HG03378 (cell line): ENCODE measurements around the gene NINJ2.
"Not testable (repeated sequence)": the region's sequence is repeated elsewhere in the genome, so short reads cannot be mapped to it uniquely, and the experiment has no call there.

Source experiments
- ATAC-seq: cut with Tn5 transposase; IDR thresholded peaks from one replicate; pipeline ENCODE4 v1.9.1; 2021; ENCODE audit warnings: mild to moderate bottlenecking, moderate library complexity; ENCODE audit not compliant: unreplicated experiment

Gene NINJ2

DNA sequence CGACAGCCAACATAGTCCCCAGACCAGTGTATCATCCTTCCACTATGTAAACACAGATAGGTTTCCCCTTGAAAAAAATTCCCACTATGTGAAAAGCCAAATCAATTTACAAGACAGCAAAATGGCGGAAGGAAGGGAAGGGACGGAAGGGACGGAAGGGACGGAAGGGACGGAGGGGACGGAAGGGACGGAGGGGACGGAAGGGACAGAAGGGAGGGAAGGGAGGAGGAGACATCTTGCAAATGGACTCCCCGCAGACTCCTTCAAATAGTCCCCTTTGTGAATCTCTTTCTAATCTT is 75.3 kb downstream of the NINJ2 start:
- no peak for ATAC-seq

DNA sequence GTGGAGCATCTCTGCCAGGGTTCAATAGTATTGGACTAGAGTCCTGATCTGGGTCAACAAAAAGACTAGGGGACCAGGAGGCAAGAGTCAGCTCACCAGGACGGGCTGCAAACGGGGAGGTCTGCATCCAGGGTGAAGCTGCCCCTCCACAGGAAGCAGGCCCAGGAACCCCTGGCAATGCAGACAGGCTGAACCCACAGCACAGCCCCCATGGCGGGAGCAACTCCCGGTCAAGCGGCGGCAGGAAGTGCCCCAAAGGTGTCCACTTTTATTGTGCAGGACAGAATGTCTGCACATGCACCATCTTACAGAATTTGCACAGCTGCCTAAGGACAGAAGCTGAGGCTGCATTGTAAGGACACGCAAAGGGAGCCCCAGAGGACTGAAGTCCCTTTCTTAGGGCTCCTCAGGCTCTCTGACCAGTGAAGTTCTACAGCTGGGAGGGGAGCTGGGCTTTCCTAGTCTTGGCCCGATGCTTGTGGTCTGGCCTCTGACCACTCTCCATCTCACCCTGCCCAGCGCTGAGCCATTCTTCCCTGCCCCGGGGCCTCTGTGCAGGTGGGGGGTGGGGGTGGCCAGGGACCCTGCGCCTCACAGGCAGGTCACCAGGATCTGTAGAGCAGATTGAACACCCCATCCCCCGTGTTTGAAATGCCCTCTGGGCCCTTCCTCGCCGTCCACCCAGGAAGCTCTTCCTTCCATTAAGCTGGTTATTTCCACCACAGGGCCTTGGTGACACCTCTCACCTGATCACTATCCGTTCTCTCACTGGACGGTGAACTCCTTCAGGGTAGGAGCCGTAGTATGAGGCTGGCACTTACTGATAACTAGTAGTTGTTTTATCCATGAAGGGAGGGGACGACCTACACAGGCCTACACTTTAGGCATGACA is 75.9 kb downstream of the NINJ2 start:
- ATAC-seq: no peak

DNA sequence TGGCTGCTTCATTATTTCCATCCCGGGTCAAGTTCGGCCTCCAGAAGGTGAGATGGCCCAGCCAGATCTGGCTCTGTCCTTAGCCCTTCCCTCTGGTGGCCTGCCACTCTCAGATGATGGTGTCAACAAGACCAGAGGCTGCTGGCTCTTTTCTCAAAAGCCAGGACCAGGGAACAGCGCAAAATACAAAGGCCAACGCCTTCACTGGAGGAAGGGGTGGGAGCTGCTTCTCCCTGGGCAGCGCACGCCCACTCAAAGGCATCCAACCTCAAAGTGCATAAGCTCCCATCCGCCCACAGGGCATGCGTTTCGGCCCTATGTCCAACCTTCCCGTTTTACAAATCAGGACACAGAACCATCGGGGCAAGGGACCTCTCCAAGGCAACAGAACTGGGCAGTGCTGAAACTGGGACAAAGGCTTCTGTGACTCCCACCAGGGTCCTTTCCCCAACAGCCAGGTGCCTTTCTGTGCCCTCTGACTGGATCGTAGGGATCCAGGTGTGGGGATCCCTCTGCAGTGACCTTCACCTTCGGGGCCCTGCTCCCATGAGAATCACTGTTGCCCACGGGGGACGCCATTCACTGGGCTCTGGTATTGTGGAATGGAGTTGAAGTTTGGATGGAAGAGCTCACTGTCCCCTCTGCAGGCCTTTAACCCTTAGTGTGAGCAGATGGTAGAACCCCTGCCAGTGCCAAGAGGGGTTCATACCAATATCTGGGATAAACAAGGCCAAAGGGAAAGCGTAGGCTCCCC is 76.8 kb downstream of the NINJ2 start:
- ATAC-seq: no peak

DNA sequence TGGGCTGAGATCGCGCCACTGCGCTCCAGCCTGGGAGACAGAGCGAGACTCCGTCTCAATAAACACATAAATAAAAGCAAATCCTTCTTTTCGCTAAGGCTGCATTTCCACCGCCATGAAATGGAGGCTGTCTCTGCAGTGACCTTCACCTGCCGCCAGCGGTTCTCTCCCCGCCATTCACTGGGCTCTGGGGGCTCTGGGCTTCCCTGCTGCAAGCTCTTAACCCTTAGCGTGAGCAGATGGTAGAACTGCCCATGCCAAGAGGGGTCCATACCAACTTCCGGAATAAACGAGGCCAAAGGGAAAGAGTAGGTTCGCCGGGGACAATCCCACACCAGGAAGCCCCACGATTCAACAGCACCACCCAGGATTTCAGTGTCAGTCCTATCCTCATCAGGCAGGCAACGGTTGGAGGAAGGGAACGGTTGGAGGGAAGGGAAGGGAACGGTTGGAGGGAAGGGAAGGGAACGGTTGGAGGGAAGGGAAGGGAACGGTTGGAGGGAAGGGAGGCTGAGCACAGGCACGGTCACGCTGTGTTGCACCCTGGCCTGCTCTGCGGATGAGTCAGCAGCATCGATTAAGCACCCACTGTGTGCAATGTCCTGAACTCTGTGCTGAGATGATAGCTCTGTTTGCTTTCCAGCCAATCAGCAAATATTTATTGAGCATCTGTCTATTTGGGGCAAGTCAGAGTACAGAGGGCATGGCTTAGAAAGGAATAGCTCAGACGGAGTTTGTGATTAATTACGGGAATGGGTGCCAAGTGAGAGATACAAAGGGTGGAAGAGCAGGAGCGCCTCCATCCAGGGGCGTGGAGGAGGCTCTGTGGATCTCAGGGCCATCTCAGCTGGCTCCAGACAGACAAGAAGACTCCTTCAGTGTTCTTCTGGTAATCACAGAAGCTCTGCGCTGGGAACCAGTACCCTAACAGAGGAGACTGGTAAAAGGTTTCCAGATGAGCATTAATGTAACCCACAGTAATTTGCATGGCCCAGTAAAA is 77.9 kb downstream of the NINJ2 start:
- no peak for ATAC-seq

DNA sequence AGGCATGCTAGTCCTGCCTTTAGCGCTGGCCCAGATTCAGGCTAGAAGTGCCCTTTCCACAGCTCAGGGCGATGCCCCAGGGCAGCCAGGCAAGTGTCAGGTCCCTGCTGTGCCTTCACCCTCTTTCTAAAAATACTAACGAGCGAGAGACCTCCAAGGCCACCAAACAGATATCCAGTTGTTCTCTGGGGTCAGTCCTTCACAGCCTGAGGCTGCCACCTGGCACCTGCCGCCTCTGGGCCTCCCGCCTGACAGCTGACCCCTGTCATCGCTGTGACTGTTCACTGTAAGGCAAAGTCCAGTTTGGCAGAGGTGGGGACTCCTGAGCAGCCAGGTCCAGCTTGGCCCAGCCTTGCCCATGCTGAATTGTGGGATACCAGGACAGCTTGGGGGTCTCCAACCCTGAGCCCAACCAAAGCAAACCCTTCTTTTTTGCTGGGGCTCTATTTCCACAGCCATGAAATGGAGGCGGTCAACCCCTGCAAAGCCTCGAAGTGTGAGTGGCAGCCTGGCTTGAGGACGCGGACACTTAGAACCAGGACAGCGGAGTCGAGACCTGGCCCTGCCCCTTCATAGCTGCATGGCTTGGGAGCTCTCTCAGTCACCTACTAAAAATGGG is 79.9 kb downstream of the NINJ2 start:
- no peak for ATAC-seq

DNA sequence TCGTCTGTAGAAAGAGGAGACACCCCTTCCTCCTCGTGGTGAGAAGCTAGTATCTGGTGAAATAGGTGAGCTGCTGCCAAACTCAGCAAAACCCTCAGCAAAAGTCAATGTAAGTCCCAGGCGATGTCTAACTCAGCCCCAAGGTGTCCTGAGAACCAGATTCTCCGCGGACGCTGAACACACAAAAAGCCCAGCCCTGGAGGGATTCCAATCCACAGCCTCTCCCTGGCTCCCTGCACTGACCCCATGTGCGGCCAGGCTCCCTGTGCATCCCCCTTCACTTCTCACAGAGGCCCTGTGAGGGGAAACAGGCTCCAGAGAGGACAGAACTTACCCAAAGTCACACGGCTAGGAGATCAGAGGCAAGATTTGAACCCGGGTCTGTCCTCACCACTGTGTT is 81.5 kb downstream of the NINJ2 start:
- no peak for ATAC-seq

DNA sequence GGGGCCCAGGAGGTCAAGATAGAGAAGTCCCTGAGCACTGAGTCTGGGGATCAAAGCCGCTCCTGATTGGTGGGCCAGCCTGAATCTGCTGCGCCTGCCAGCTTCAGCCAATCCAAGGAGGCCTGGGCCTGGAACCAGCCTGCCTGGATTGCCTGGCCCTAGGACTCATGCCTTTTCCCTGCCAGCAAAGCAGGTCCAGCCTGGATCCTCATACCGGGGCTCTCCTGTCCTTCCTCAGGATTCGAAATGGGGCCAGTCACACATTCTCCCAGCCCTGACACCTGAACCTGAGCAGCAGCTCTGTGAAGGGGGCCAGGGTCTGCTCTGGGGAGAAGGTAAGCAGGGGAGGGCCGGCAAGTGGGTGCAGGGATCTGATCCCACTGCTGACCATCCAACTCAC is 81.9 kb downstream of the NINJ2 start:
- no peak for ATAC-seq

DNA sequence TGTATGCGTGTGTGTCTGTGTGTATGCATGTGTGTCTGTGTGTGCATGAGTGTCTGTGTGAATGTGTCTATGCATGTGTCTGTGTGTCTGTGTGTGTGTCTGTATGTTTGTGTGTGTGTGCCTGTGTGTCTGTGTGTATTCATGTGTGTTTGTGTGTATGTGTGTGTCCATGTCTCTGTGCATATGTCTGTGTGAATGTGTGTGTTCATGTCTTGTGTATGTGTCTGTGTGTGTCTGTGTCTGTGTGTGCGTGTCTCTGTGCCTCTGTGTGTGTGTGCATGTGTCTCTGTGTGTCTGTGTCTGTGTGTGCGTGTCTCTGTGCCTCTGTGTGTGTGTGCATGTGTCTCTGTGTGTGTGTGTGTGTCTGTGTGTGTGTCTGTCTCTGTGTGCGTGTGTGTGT is 82.4 kb downstream of the NINJ2 start:
- ATAC-seq: no peak

DNA sequence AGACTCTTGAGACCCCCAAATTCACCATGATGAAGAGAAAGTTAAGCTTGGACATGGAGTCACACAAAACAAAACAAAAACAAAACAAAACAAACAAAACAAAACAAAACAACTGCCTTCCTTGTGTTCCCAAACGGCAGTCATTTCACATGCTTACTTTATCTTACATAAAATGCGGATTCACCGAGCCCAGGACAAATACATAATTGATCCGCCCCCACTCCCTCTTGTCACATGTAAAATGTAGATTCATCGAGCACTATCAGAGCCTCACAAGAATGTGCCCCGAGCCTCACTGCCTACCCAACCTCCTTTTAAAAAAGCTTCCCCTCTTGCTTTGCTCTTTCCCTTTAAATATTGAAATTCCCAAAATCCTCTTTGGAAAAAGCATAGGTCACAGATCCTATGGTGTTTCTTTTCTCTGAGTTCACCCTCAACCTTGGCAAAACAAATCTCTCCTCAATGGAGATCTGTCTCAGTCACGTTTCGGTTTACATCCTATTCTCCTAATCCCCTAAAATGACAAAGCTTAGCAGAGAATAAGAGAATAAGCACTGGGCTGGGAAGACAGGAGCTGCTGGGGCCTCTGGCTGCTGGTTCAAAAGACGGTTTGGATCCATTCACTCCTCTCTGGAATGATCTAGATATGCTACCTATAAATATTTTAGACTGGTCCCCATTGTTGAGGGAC is 83.7 kb downstream of the NINJ2 start:
- ATAC-seq: no peak

DNA sequence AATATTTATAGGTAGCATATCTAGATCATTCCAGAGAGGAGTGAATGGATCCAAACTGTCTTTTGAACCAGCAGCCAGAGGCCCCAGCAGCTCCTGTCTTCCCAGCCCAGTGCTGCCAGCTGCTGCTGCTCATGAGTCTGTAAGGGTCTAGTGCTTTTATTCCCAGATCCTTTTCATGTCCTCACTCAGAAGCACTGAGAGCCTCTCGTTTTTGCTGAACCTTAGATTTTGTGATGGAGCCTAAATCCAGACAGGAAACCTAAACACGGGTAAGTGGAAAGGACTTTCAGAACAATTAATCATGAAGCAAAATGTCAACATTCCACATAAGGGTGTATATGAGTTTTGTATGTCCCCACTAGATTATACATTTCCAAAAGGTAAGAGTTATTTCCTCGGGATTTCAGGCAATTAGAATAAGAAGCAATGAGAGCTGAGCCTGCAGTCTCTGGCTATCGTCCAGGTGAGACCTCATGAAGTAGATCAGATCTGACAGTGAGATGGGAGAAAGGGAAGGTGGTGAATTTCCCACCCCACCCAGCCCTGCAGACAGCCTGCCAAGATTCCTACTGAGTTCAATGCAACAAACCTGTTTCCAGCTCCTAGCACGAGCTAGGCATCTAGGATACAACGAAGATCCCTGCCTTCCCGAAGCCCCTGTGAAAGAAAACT is 84.4 kb downstream of the NINJ2 start:
- no peak for ATAC-seq

DNA sequence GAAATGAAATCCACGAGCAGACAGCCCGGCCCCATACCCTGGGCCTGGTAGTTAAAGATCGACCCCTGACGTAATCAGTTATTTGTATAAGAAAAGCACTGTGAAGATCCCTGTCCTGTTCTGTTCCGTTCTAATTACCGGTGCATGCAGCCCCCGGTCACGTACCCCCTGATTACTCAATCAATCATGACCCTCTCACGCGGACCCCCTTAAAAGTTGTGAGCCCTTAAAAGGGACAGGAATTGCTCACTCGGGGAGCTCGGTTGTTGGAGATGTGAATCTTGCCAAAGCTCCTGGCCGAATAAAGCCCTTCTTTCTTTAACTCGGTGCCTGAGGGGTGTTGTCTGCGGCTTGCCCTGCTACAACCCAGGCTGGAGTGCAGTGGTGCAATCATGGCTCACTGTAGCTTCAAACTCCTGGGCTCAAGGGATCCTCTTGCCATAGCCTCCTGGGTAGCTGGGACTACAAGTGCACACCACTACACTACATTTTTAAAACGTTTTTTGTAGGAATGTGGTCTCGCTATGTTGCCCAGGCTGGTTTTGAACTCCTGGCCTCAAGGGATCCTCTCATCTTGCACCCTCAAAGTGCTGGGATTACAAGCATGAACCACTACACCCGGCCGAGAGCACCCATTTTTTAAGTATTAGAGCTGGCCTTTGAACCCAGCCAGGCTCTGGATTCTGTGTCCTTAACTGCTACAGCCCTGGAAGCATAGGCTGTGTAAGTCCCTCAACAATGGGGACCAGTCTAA is 85.1 kb downstream of the NINJ2 start:
- ATAC-seq: not testable (repeated sequence)

DNA sequence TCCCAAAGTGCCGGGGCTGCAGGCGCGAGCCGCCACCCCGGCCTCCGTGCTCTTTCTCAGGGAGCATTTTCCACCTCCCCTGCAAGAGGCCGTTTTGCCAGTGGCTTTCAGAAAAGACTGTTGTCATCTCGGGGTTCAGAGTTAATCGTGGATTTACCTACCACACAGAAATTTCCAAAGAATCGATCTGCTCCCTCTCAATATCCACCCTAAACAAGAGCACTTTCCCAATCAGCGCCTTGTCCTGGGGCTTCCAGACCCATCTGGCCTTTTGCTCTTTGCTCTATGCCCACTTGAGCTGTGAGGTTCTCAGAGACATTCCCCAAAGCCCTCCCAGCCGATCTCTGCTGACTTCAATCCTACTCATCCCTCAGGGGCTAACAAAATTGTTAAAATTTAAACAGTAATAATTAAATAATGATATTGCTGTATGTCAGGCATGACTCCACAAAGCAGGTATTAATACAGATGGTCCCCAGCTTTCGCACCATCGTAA is 86.6 kb downstream of the NINJ2 start:
- no peak for ATAC-seq

DNA sequence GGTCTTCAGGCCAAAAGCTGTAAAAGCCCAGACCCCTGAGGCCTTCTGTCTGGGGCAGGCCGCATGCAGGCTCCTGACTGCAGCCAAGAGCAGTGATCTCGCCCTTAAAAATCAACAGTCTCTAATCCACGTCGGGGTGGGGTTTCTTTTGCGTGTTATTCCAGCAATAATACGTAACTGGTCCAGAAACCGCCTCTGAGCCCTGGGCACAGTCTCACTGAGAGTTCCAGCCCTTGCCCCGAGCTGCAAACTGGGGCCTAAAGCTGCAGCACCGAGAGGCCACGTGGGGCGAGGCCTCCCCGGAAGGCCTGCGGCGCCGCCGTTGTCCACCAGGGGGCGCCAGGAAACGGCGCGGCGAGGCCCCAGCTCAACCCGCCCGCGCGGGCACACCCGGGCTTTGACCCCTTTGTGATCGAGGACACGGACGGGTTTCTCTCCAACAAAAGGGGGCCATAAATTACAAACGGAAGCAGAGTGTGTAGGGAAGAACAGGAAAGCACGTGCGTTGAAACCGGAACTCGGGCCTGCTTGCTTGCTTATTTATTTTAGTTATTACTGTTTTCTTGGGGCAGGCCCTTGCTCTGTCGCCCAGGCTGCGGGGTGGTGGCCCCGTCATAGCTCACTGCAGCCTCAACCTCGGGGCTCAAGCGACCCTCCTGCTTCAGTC is 87.2 kb downstream of the NINJ2 start:
- ATAC-seq: no peak

DNA sequence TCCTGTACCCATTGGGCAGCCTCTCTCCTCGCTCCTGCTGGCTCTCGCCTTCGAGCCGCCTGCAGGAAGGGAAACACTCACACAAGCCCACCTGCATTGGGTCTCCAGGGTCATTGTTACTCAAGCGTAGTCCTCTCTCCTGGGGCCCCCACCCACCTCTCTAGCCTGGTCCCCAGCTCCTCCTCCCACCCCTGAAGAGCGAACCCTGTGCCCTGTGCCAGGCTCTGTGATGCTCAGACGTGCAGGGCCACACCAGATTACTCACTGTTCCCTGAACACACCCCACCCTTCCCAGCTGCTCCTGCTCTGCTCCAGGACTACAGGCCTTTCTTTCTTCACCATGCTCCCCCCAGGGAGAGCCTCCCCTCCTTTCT is 88.1 kb downstream of the NINJ2 start:
- no peak for ATAC-seq

DNA sequence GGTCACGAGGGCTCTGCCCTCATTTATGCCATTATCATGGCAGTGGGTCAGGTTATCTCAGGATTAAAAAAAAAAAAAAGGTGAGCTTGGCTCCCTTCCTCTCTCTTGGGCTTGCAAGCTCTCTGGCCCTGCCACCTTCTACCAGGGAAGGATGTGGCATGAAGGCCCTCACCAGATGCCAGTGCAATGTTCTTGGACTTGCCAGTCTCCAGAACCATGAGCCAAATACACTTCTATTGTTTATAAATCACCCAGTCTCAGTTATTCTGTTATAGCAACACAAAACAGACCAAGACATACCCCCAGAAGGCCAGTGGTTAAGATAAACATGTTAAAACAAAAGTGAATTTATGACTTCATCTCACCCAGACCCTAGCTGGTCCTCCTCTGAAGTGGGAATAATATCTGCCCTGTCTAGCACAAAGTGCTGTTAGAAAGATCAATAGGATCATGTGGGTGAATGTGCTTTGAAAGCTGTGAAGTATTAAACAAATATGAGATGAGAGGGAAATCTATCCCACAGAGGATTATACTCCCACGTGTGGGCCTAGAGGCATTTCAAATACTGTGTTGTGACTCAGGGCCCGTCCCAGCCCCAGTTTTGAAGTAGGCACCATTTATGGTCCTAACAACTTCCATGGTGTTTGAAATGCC is 88.6 kb downstream of the NINJ2 start:
- no peak for ATAC-seq

DNA sequence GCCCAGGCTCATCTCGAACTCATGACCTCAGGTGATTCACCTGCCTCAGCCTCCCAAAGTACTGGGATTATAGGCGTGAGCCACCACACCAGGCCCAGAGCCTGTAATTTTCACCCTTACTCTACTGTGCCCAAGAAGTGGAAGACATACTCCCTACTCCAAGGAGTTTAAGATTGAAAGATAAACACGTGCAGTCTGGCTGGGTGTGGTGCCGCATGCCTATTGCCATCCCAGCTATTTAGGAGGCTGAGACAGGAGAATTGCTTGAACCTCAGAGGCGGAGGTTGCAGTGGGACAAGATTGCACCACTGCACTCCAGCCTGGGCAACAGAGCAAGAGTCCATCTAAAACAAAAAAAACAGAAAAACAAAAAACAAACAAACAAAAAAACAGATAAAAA is 90.0 kb downstream of the NINJ2 start:
- ATAC-seq: no peak

DNA sequence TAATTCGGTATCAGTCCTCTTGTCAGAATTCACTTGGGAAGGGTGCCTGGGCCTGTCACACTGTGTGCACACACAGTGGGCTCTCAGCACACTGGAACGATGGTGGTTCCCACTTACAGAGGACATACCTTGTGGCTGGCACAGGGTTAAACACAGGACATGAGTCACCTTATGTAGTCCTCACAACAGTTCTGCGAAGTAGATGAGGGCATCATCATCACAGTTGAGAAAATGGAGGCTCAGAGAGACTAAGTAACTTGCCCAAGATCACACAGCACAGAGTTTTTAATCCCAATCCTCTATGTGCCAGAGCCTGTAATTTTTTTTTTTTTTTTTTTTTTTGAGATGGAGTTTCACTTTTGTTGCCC is 90.7 kb downstream of the NINJ2 start:
- no peak for ATAC-seq
